Smooth muscle cell of the umbilical artery (primary cell): ENCODE results near the gene C6orf58. TPM values are rescaled to one million over a fixed set of nuclear protein-coding genes. Genes with fewer than 3 reads are reported as not detected.

Experiments
- total RNA-seq: library from RNA; depleted of rRNA; stranded (reverse); fragments of >200 nt; gene quantifications from 2 replicates; pipeline ENCODE4 v1.2.3, GENCODE V29; 2014

C6orf58 gene
- 0.14 TPM in 1 of 2 replicates, not detected in the other for total RNA-seq

GRCh38 chr6:127576874-127577273 lies at the start of gene C6orf58:
C6orf58 (plus strand) TSS chr6:127577174; CDS start chr6:127577186, 12 bp downstream.

Other genes starting within 250 kb of the C6orf58 start
- gene ECHDC1, start 233.6 kb upstream of the C6orf58 start, total RNA-seq, result 57.6 and 70.7 TPM in 2 replicates
- gene KIAA0408, start 117.8 kb upstream of the C6orf58 start, total RNA-seq, result 1.5 and 6.9 TPM in 2 replicates